ENCODE results near the gene PSD4. TPM values are rescaled to one million over a fixed set of nuclear protein-coding genes. Genes with fewer than 3 reads are reported as not detected.

Gene PSD4
- total RNA-seq, 2 donors from 2014 or later = 2.4 to 4.5 TPM

GRCh38 chr2:113230531-113230930 is 56.8 kb downstream of the PSD4 start:
- H3K27ac ChIP-seq = peak overlapping the region in 1 of 2 donors; percentile 19

GRCh38 chr2:113231064-113231463 is 57.3 kb downstream of the PSD4 start:
- H3K36me3 ChIP-seq = no peaks in the 10 kb centered on the region
- peaks cover 0 to 27% of the 10 kb centered on the region in 2 donors for H3K4me1 ChIP-seq
- H3K27ac ChIP-seq = peak overlapping the region in 1 of 2 donors; percentile 19
- no peaks in the 10 kb centered on the region for H3K27me3 ChIP-seq
- no peak for TF ChIP-seq CTCF (IDR thresholded peaks at IDR 0.05)
- H3K4me3 ChIP-seq = no peak overlapping the region
- no peaks in the 10 kb centered on the region for H3K9me3 ChIP-seq
- no peak for DNase-seq (ENCODE audit: low spot score)

More at GRCh38 chr2:113230531-113230930, 56.8 kb downstream of the PSD4 start:
- Histone ChIP-seq H3K27me3 (no peaks in the 10 kb centered on the region), H3K36me3 (no peaks in the 10 kb centered on the region), H3K9me3 (no peaks in the 10 kb centered on the region), H3K4me3 (no peak overlapping the region), H3K4me1 (peaks cover 0 to 27% of the 10 kb centered on the region in 2 donors)
- TF ChIP-seq CTCF (IDR thresholded peaks at IDR 0.05) = no peak
- no peak for DNase-seq (ENCODE audit: low spot score)

- Histone ChIP-seq H3K27me3 (no peaks in the 10 kb centered on the region), H3K9me3 (no peaks in the 10 kb centered on the region), H3K4me1 (peaks cover 0 to 27% of the 10 kb centered on the region in 2 donors), H3K27ac (no peak overlapping the region), H3K36me3 (no peaks in the 10 kb centered on the region), H3K4me3 (no peak overlapping the region)
- DNase-seq (ENCODE audit: low spot score) = no peak
- TF ChIP-seq CTCF (IDR thresholded peaks at IDR 0.05) = no peak
Measured at GRCh38 chr2:113232123-113232522, 58.4 kb downstream of the PSD4 start.

- Histone ChIP-seq H3K4me3 (no peak overlapping the region), H3K36me3 (no peaks in the 10 kb centered on the region), H3K4me1 (peaks cover 0 to 27% of the 10 kb centered on the region in 2 donors), H3K27ac (no peak overlapping the region), H3K27me3 (no peaks in the 10 kb centered on the region), H3K9me3 (no peaks in the 10 kb centered on the region)
- TF ChIP-seq CTCF (IDR thresholded peaks at IDR 0.05) = no peak
- no peak for DNase-seq (ENCODE audit: low spot score)
Measured at GRCh38 chr2:113232740-113233139, 59.0 kb downstream of the PSD4 start.

GRCh38 chr2:113233593-113234550 is 60.1 kb downstream of the PSD4 start:
- H3K27me3 ChIP-seq = no peaks in the 10 kb centered on the region
- H3K36me3 ChIP-seq = no peaks in the 10 kb centered on the region
- no peak overlapping the region for H3K4me3 ChIP-seq
- H3K27ac ChIP-seq = peak overlapping the region; percentile 14 to 51
- H3K9me3 ChIP-seq = no peaks in the 10 kb centered on the region
- peak in 1 of 2 donors; percentile 34 for TF ChIP-seq CTCF (IDR thresholded peaks at IDR 0.05)
- DNase-seq (ENCODE audit: low spot score) = no peak
- peaks cover 0 to 27% of the 10 kb centered on the region in 2 donors for H3K4me1 ChIP-seq

All from right atrium auricular region (tissue), 2 donors.